K562 (cell line): ENCODE measurements around the gene OSM. TPM values are rescaled to one million over a fixed set of nuclear protein-coding genes. Genes with fewer than 3 reads are reported as not detected.

Experiments
- CC2D1A ChIP-seq: fragments of 450-650 bp; IDR thresholded peaks from 2 replicates; pipeline ENCODE4 v1.6.1; 2017; ENCODE audit warnings: mild to moderate bottlenecking
- DMBX1 ChIP-seq: fragments of 250-450 bp; sonication (Bioruptor Pico); IDR thresholded peaks from 2 replicates; pipeline ENCODE4 v1.8.0; 2022; ENCODE audit warnings: inconsistent platforms, mild to moderate bottlenecking, moderate library complexity, borderline replicate concordance
- MYBL2 ChIP-seq, 2 experiments: fragments of 450-650 bp in 1 of 2; sonication (generic) in 1 of 2; formaldehyde crosslinking in 1 of 2; IDR thresholded peaks; 2 replicates each; pipeline versions ENCODE4 v1.6.1 to v1.8.1; 2017 to 2022; ENCODE audit warnings: borderline replicate concordance in 1 of 2, inconsistent platforms in 1 of 2, low read depth in 1 of 2, mild to moderate bottlenecking in 1 of 2, missing genetic modification reagents in 1 of 2, moderate library complexity in 1 of 2
- NELFE ChIP-seq: IDR thresholded peaks from 2 replicates; pipeline ENCODE4 v1.6.1; 2011; ENCODE audit warnings: mild to moderate bottlenecking; ENCODE audit not compliant: insufficient read depth, insufficient read length
- STAT5A ChIP-seq: IDR thresholded peaks from 2 replicates; pipeline ENCODE4 v1.6.1; 2012; ENCODE audit warnings: low read length, inconsistent platforms, borderline replicate concordance
- TCF7L2 ChIP-seq: fragments of 150-350 bp; IDR thresholded peaks from 2 replicates; pipeline ENCODE4 v1.6.1; 2016; ENCODE audit warnings: low read depth, mild to moderate bottlenecking, low read length, moderate library complexity
- YBX1 ChIP-seq: fragments of 450-650 bp; IDR thresholded peaks from 2 replicates; pipeline ENCODE4 v1.7.1; 2016; ENCODE audit warnings: mild to moderate bottlenecking
- ZBTB2 ChIP-seq: fragments of 450-650 bp; IDR thresholded peaks from 2 replicates; pipeline ENCODE4 v1.6.1; 2016; ENCODE audit warnings: antibody characterized with exemption
- ZBTB40 ChIP-seq, 2 experiments: fragments of 450-650 bp in 1 of 2; sonication (generic) in 1 of 2; formaldehyde crosslinking in 1 of 2; IDR thresholded peaks; 2 replicates each; pipeline versions ENCODE4 v1.7.1 to v1.9.0; 2016 to 2022; ENCODE audit warnings: inconsistent platforms in 1 of 2, mild to moderate bottlenecking in 1 of 2, missing genetic modification reagents in 1 of 2
- polyA plus RNA-seq, 8 experiments: library from polyadenylated mRNA; depleted of rRNA in 4 of 8; stranded (reverse) in 5 of 8; unstranded in 3 of 8; fragments of >200 nt; fragmentation: Nextera tagmentation in 2 of 8; fragmentation: Illumina TruSeq in 1 of 8; extraction: Ambion mirVana in 2 of 8; extraction: Trizol in 1 of 8; gene quantifications; 2 replicates each; pipeline versions ENCODE4 v1.2.1 to v1.2.3, GENCODE V29; 2011 to 2014; ENCODE audit warnings: inconsistent platforms in 1 of 8, missing spikeins in 1 of 8
- total RNA-seq, 7 experiments: library from RNA; depleted of rRNA in 6 of 7; stranded (reverse); fragments of >200 nt in 6 of 7; fragmentation: Illumina TruSeq in 2 of 7; extraction: Trizol in 2 of 7; gene quantifications; 2 replicates each; pipeline versions ENCODE4 v1.2.1 to v1.2.3, GENCODE V29; 2011 to 2021; ENCODE audit warnings: low replicate concordance in 1 of 7
- TF ChIP-seq, protein P1 (sequence below): IDR thresholded peaks from 2 replicates; pipeline ENCODE4 v1.6.1; 2016; ENCODE audit warnings: missing genetic modification characterization, missing compliant biosample characterization

Gene OSM
- total and polyA plus RNA-seq, 9 of the 15 experiments (the other 6 are each of a cell fraction or from before 2014, with no cell fraction given) = 0.22 TPM; not detected in 8

DNA sequence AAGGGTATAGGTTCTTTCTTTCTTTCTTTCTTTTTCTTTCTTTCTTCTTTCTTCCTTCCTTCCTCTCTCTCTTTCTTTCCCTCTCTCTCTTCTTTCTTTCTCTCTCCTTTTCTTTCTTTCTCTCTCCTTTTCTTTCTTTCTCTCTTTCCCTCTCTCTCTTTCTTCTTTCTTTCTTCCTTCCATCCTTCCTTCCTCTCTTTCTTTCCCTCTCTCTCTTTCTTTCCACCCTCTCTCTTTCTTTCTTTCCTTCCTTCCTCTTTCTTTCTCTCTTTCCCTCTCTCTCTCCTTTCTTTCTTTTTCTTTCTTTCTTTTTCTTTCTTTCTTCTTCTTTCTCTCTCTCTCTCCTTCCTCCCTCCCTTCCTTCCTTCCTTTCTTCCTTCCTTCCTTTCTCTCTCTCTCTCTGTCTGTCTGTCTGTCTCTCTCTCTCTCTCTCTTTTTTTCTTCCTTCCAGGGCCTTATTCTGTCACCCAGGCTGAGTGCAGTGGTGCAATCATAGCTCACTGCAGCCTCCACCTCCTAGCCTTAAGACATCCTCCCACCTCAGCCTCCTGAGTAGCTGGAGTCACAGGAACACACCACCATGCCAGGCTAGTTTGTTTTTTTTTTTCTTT lies 46.9 kb downstream of the OSM start (continued):
- TF ChIP-seq ZBTB40 (IDR thresholded peaks at IDR 0.05) (no peak), ZBTB40 (CRISPR knock-in tag; IDR thresholded peaks at IDR 0.05) (no peak), STAT5A (no peak), YBX1 (0 out of 2 replicates have a peak, but pooled peaks have one; percentile 65), CC2D1A (peak; percentile 27; the same call in 1 of the 2 replicates), MYBL2 (IDR thresholded peaks at IDR 0.05; ENCODE audit: low read depth) (no peak), MYBL2 (CRISPR knock-in tag; IDR thresholded peaks at IDR 0.05; ENCODE audit: borderline replicate concordance) (no peak), NELFE (no peak), TCF7L2 (no peak), ZBTB2 (peak; percentile 64), DMBX1 (CRISPR knock-in tag) (no peak)
- TF ChIP-seq, protein P1, sequence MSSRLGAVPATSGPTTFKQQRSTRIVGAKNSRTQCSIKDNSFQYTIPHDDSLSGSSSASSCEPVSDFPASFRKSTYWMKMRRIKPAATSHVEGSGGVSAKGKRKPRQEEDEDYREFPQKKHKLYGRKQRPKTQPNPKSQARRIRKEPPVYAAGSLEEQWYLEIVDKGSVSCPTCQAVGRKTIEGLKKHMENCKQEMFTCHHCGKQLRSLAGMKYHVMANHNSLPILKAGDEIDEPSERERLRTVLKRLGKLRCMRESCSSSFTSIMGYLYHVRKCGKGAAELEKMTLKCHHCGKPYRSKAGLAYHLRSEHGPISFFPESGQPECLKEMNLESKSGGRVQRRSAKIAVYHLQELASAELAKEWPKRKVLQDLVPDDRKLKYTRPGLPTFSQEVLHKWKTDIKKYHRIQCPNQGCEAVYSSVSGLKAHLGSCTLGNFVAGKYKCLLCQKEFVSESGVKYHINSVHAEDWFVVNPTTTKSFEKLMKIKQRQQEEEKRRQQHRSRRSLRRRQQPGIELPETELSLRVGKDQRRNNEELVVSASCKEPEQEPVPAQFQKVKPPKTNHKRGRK (tag) = peak; percentile 100
